ENCODE results near the gene ASS1. TPM values are rescaled to one million over a fixed set of nuclear protein-coding genes. Genes with fewer than 3 reads are reported as not detected.

Gene ASS1
- total and polyA plus RNA-seq, 2 of the 13 experiments (the other 11 are each of a cell fraction or from before 2014, with no cell fraction given) = 77.6 to 122 TPM

GRCh38 chr9:130526854-130527650 is 82.3 kb downstream of the ASS1 start (continued):
- TF ChIP-seq ZNF749 (CRISPR knock-in tag; IDR thresholded peaks at IDR 0.05; ENCODE audit: borderline replicate concordance) = no peak
- TF ChIP-seq YEATS4 (CRISPR knock-in tag; IDR thresholded peaks at IDR 0.05; ENCODE audit: borderline replicate concordance) = peak; percentile 82
- no peak for TF ChIP-seq ZNF17 (CRISPR knock-in tag; IDR thresholded peaks at IDR 0.05)
- TF ChIP-seq ZBTB25 (CRISPR knock-in tag; IDR thresholded peaks at IDR 0.05) = peak; percentile 81
- TF ChIP-seq IKZF1 (IDR thresholded peaks at IDR 0.05) = no peak
- no peak for TF ChIP-seq NR3C1 (CRISPR knock-in tag; IDR thresholded peaks at IDR 0.05)
- peak; percentile 62; the same call in 1 of the 2 replicates for TF ChIP-seq HMG20A (CRISPR knock-in tag; IDR thresholded peaks at IDR 0.05; ENCODE audit: borderline replicate concordance)
- TF ChIP-seq ZNF318 (CRISPR knock-in tag; IDR thresholded peaks at IDR 0.05) = 0 out of 2 replicates have a peak, but pooled peaks have one; percentile 38
- TF ChIP-seq SIX1 (CRISPR knock-in tag; IDR thresholded peaks at IDR 0.05; ENCODE audit: borderline replicate concordance) = peak; percentile 85
- no peak for TF ChIP-seq NONO (IDR thresholded peaks at IDR 0.05)
- peak; percentile 91 for TF ChIP-seq NONO (CRISPR knock-in tag; conservative IDR thresholded peaks at IDR 0.05)
- peak; percentile 90 for TF ChIP-seq FOXO1 (CRISPR knock-in tag; IDR thresholded peaks at IDR 0.05)

Measured in HepG2 (cell line).